ENCODE data around the gene CPZ.

CPZ gene

DNA sequence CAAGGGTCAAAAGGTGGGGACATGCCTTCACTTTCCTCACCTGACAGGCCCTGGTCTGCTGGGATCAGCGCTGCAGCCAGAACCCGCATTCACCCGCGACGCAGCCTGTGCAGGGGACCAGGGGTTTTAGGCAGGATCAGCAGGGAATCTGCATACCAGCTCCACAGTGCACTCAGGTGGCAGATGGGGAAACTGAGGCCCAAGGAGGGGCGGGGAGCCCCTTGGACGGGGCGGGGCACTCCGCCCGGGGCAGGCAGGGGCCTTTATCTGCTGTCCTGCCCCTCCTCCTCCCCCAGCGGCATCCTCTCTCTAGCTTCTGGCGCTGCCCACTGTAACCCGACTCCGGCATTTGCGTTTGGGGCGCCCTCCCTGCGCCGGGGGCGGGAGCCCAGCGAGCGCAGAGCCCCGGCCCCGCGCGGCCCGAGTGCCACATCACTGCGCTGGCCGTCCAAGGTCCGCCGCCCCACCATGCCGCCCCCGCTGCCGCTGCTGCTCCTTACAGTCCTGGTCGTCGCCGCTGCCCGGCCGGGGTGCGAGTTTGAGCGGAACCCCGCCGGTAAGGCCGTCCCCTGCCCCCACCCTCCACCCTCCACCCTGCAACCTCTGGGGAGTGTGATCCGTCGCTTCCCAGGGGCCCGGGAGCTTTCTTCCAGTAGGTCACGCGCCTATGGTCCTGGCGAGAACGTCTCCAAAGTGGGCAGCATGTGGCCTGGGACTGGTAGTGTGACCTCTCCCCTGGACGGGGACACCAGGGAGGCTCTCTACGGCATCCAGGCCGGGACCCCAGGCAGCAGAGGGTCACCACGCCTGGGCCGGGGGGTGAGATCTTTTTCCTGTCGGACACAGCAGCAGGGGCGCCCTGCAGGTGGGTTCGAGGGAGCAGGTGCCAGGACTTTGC, at the start of gene CPZ:
CPZ (plus strand) TSS at position 400 of the 898 bp plus-strand sequence; CDS start at position 469, 69 bp downstream.
- DNase-seq (ENCODE audit: low read depth): no peak

DNA sequence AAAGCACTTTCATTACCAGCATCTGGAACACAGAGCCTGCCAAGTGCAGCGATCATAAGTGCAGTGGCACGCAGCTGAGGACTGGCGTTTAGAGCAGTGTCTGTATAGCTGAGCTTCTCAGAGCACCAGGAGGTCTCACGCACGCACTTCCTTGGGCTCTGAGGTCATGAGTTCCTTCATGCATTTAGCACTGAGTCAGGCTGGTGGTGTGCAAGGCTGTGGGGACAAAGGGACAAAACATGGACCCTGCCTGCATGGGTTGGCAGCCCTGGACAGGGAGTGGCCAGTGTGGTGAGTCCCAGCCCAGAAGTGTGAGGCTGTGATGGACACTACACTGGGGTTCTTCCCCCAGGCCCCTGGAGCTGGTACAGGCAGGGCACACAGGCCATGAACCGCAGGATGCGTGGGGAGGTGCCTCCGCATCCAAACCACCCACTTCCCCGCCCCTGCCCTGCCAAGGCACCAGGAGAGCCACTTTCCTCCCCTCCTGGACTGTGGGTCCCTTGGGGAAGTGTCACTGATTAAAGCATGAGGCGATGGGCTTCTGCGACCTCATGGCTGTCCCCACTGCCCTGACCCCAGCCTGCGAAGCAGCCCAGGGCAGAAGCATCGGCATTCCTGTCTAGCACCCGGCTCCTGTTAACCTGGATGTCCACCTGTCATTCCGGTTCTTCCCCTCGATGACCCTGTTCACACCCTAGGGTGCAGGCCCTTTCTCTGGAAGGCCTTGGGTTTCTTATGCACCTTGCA, 49.6 kb upstream of the CPZ start:
- no peak for DNase-seq (ENCODE audit: low read depth)

- DNase-seq (ENCODE audit: low read depth): no peak
These were observed 48.9 kb upstream of the CPZ start for GRCh38 chr4:8543623-8544022.

DNA sequence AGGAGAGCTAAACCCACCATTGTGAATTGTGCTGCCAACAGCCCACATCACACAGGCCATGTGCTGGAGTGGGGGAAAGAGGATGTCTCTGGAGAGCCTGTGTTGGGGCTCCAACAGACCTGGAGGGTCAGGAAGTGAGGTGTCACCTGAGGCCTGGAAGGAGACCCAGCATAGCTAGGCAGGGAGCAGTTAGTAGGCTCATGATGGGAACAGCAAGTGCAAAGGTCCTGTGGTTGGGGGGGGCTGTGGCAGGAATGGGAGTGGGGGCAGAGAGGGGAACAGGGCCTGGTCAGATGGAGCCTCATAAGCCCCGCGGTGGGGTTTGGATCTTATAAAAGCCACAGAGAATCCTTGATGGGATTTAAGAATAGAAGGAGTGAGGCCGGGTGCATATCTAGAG, 48.3 kb upstream of the CPZ start:
- DNase-seq (ENCODE audit: low read depth): no peak

- DNase-seq (ENCODE audit: low read depth): no peak
These were observed 47.7 kb upstream of the CPZ start for GRCh38 chr4:8544741-8545438.

GRCh38 chr4:8545439-8545765, 47.2 kb upstream of the CPZ start:
- DNase-seq (ENCODE audit: low read depth): no peak

DNA sequence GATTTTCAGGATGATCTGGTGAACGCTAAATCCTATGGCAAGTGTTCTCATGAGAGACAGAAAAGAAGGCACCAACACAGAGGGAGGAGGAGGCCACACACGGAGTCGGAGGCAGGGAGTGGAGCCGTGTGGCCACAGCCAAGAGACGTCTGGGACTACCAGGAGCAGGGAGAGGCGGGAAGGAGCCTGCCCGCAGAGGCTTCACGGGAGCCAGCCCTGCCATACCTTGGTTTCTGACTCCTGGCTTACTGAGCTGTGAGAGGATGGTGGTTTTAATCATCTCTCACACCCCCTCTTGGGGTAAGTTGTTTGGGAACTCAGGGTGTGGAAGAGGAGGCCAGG, 45.8 kb upstream of the CPZ start:
- DNase-seq (ENCODE audit: low read depth): no peak

DNA sequence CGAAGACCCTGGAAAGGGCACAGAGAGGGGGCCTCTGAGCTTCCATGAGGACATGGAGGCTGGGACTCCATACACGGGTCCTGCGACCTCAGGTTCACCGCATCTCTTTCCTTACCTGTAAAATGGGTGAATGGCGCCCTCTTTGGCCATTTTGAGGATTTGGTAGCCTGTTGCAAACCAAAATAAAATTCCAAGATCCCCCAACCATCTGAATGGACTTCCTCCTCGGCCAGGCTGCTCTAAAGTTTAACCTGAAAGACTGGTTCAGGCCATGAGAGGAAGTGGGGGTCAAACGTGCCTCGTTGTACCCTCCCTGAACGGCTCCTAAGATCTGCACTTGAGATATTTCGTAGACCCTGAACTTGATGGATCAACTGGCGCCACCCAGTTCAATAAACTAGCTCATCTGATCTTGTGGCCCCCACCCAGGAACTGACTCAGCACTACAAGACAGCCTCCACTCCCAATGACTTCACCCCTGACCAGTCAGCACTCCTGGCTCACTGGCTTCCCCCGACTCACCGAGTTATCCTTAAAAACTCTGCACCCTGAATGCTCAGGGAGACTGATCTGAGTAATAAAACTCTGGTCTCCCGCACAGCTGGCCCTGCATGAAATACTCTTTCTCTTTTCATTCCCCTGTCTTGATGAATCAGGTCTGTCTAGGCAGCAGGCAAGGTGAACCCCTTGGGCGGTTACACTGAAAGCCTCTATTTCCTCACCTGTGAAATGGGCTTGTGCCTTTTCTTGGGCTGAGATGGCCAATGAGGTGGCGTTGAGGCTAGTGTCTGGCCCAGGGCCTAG, 45.3 kb upstream of the CPZ start:
- DNase-seq (ENCODE audit: low read depth): no peak

DNA sequence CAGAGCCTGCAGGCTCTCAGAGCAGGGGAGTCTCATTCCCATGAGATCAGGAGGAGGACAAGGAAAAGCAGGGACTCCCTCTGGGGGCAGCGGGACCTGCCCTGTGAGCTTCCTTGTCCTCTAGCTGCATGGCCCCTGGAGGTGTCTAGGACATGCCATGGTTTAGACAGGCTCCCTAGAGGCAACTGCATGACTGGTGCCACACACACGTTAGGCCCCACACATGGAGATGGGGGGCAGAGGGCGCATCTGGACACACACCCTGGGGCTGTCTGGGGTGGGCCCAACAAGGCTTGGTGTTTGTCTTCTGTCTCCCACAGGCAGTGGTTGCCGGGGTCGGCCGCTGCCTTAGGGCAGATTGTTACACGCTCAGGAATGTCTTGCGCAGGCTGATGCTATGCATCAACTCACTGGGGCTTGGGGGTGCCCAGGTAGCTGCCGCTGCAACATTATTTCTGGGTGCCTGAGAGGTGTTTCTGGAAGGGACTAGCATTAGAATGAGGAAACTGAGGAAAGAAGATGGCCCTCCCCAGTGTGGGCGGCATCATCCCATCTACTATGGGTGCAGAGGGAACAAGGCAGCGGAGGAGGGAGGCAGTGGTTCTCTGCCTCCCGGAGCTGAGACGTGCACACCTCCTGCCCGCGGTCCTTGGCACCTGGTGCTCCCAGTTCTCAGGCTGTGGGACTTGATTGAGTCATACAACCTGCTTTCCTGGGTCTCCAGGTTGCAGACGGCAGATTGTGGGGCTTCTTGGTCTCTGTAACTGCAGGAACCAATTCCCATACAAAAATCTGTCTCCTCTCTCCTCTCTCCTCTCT, 44.4 kb upstream of the CPZ start:
- no peak for DNase-seq (ENCODE audit: low read depth)

DNA sequence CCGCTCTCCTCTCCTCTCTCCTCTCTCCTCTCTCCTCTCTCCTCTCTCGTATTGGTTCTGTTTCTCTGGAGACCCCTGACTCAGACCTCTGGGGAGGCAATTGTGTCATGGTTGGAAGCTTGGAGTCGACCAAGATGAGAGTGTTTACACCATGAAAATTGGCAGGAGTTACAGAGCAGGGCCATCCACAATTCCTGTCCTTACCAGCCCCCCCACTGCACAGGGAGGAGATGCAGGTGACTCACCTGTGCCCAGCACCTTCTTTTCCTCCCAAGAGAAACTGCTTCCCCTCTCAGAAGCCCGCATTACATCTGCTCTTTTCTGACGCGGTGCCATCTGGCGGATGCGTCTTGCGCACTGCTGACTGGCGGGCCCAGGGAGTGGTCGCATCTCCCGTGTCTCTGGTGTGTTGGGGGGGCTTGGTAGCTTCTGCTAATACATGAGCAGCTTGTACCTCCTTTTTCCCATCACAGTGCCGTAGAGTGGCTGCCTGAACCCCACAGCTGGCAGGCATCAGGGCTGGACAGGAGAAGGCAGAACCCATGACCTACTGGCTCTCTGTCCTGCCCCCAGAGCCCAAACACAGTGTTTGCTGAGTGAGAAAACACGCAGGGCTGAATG, 43.7 kb upstream of the CPZ start:
- no peak for DNase-seq (ENCODE audit: low read depth)

GRCh38 chr4:8549352-8549931, 43.1 kb upstream of the CPZ start:
- no peak for DNase-seq (ENCODE audit: low read depth)

GRCh38 chr4:8550691-8551090, 41.9 kb upstream of the CPZ start:
- DNase-seq (ENCODE audit: low read depth): no peak

DNA sequence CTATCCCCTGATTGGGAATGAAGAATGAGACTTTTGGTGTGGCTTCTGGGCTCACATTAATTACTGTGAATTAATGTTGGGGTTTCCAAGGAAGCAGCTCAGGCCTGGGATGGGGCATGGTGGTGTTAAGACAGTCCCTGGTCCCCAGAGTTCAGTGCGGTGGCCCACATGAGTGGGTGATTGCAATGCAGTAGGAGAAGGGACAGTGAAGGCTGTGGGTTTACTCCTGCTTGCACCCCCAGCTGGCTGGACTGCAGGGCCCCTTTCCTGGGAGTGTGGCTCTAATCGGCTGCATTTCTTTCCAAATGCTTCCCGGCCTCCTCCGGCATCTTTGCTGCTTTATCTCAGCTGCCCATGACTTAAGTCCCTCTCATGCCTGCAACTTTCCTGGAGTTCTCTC, 40.5 kb upstream of the CPZ start:
- DNase-seq (ENCODE audit: low read depth): no peak

- no peak for DNase-seq (ENCODE audit: low read depth)
These were observed 39.9 kb upstream of the CPZ start for GRCh38 chr4:8552581-8553205.

- DNase-seq (ENCODE audit: low read depth): no peak
These were observed 39.3 kb upstream of the CPZ start for GRCh38 chr4:8553216-8553615.

- DNase-seq (ENCODE audit: low read depth): no peak
These were observed 38.6 kb upstream of the CPZ start for GRCh38 chr4:8553991-8554405.

DNA sequence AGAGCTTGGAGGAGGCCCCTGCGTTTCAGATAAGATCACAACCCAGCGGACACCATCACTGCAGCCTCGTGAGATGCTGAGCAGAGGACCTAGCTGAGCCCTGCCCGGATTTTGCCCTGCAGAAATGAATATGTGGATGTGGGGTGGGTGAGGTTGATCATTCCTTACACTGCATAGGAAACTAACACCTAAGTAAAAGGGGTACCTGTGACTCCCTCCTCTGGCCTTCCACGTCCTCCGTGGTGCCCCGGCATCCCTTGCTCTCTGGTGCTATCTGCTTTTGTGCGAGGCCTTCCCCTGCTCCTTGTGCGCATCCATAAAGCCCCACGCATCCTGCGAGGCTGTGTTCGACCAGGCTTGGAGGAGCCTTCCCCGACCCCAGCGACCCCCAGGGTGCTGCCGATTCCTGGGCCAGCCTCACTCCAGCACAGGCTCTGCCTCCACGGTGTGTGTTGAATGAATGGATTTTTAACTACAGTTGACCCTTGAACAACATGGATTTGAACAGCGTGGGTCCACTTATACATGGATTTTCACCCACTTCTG, 37.9 kb upstream of the CPZ start:
- DNase-seq (ENCODE audit: low read depth): no peak

- no peak for DNase-seq (ENCODE audit: low read depth)
These were observed 36.8 kb upstream of the CPZ start for GRCh38 chr4:8555716-8556115.

- no peak for DNase-seq (ENCODE audit: low read depth)
These were observed 36.0 kb upstream of the CPZ start for GRCh38 chr4:8556341-8557150.
